ENCODE results near the gene AIDA.

The AIDA gene

GRCh38 chr1:222643938-222644635 is 68.2 kb downstream of the AIDA start:
- H3K4me3 ChIP-seq (replicated peaks; ENCODE audit: insufficient read depth, low read length), result peak overlapping the region; percentile 99
- TF ChIP-seq GABPA (IDR thresholded peaks at IDR 0.05; ENCODE audit: low read depth) (peak; percentile 53), POLR2AphosphoS5 (IDR thresholded peaks at IDR 0.05; ENCODE audit: low read depth) (peak; percentile 79), REST (IDR thresholded peaks at IDR 0.05; ENCODE audit: insufficient replicate concordance, low read depth) (no peak), SPI1 (IDR thresholded peaks at IDR 0.05; ENCODE audit: borderline replicate concordance, low read depth) (peak; percentile 73), CTCF (IDR thresholded peaks at IDR 0.05; ENCODE audit: insufficient read depth, low read length) (no peak)
- DNase-seq (ENCODE audit: low read depth in 1 of 2, low spot score in 1 of 2), result peak; percentile 98 to 99
- peak overlapping the region; percentile 96 for H3K27ac ChIP-seq (replicated peaks)
- H3K27me3 ChIP-seq (ENCODE audit: insufficient read depth, poor library complexity, severe bottlenecking), result no peaks in the 10 kb centered on the region

GRCh38 chr1:222643606-222643937 is 68.7 kb downstream of the AIDA start:
- TF ChIP-seq POLR2AphosphoS5 (IDR thresholded peaks at IDR 0.05; ENCODE audit: low read depth) (no peak), GABPA (IDR thresholded peaks at IDR 0.05; ENCODE audit: low read depth) (no peak), CTCF (IDR thresholded peaks at IDR 0.05; ENCODE audit: insufficient read depth, low read length) (no peak), SPI1 (IDR thresholded peaks at IDR 0.05; ENCODE audit: borderline replicate concordance, low read depth) (no peak), REST (IDR thresholded peaks at IDR 0.05; ENCODE audit: insufficient replicate concordance, low read depth) (no peak)
- Histone ChIP-seq H3K27me3 (ENCODE audit: insufficient read depth, poor library complexity, severe bottlenecking) (no peaks in the 10 kb centered on the region), H3K4me3 (replicated peaks; ENCODE audit: insufficient read depth, low read length) (peak overlapping the region; percentile 99), H3K27ac (replicated peaks) (peak overlapping the region; percentile 96)
- DNase-seq (ENCODE audit: low read depth in 1 of 2, low spot score in 1 of 2), result peak in 1 of 2 experiments; percentile 44

GRCh38 chr1:222642468-222642867 is 69.8 kb downstream of the AIDA start:
- DNase-seq (ENCODE audit: low read depth in 1 of 2, low spot score in 1 of 2), result no peak
- Histone ChIP-seq H3K27ac (replicated peaks) (no peak overlapping the region; the same call in 1 of the 2 replicates), H3K27me3 (ENCODE audit: insufficient read depth, poor library complexity, severe bottlenecking) (no peaks in the 10 kb centered on the region), H3K4me3 (replicated peaks; ENCODE audit: insufficient read depth, low read length) (no peak overlapping the region)
- no peak for TF ChIP-seq GABPA (IDR thresholded peaks at IDR 0.05; ENCODE audit: low read depth)

- no peaks in the 10 kb centered on the region for H3K27me3 ChIP-seq (ENCODE audit: insufficient read depth, poor library complexity, severe bottlenecking)
- no peak overlapping the region for H3K27ac ChIP-seq (replicated peaks)
- TF ChIP-seq REST (IDR thresholded peaks at IDR 0.05; ENCODE audit: insufficient replicate concordance, low read depth) (no peak), POLR2AphosphoS5 (IDR thresholded peaks at IDR 0.05; ENCODE audit: low read depth) (no peak), CTCF (IDR thresholded peaks at IDR 0.05; ENCODE audit: insufficient read depth, low read length) (no peak), GABPA (IDR thresholded peaks at IDR 0.05; ENCODE audit: low read depth) (no peak), SPI1 (IDR thresholded peaks at IDR 0.05; ENCODE audit: borderline replicate concordance, low read depth) (no peak)
- no peak overlapping the region for H3K4me3 ChIP-seq (replicated peaks; ENCODE audit: insufficient read depth, low read length)
- no peak for DNase-seq (ENCODE audit: low read depth in 1 of 2, low spot score in 1 of 2)
Measured at GRCh38 chr1:222641269-222641948, 70.9 kb downstream of the AIDA start.

Data from HL-60 (cell line).